ENCODE results near the gene VAMP3. TPM values are rescaled to one million over a fixed set of nuclear protein-coding genes. Genes with fewer than 3 reads are reported as not detected.

VAMP3 gene, protein sequence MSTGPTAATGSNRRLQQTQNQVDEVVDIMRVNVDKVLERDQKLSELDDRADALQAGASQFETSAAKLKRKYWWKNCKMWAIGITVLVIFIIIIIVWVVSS
- 28.9 TPM for total RNA-seq

DNA sequence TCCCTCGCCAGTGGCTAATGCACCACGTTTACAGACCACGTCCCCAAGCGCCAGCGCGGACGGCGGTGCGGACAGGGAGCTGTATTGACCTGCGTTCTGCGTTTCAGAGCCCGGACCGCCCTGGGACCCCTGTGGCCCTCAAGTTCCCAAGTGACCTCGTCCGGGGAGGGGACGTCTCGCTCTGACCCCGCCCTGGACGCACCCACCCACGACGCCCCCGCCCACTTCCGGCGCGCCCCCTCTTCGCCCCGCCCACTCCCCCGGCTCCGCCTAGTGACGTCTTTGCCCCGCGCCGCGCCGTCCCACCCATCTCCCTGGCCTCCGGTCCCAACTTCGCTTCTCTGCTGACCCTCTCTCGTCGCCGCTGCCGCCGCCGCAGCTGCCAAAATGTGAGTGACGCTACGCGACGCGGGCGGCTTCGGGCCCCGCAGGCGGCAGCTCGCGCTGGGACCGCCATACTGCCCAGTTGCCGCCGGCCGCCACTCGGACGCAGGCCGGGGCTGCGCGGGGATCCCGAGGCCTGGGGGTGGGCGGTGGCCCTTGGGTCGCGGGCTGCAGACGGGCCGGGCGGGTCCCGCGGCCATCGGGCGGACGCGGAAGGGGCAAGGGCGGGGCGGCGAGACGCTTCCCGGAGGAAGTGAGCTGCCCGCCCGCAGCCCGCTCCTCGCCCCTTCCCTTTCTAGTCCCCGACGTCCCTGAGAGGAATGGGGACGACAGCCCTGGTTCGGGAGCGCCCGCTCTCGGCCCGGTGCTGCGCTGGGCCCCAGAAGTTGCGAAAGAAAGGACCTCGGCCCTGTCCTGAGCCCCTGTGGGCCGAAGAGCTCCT lies at the start of gene VAMP3:
Gene VAMP3, plus strand, starts transcription at position 300 of the 826 bp plus-strand sequence. Its CDS starts 88 bp downstream, at position 388.
- peak; percentile 98 for DNase-seq (ENCODE audit: low spot score in 2 of 2)
- no peak for FAIRE-seq

DNA sequence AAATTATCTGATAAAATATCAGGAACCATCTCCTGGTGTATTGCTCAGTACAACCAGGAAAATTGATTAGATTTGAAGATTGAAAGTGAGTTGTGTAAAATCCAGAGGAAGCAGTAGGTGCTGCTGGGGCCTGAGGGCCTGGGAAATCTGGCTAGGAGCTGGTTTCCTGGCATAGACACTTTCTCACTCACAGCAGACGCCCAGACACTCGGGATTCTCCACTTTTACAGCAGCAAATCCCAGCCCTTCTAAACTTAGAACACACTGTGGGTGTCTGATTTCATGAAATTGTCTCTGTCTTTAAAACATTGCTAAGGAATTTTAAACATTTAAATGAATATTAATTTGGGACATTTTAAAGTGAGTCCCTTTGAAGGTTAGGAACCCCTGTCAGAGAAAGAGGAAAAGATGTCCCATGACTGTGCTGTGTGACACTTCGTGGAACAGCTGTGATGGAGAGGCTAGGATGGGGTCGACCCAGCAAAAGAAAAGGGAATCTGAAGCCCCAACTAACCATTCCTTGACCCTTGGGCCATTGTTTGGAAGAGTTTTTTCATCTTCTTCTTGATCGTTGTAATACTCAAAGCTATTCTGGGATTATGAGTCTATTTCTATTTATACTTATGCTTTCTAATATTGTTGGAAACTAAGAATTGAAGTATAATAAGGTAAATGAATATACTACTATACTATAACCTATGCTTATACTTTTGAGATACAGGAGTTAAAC lies 49.0 kb upstream of the VAMP3 start:
- no peak for FAIRE-seq
- no peak for DNase-seq (ENCODE audit: low spot score in 2 of 2)

DNA sequence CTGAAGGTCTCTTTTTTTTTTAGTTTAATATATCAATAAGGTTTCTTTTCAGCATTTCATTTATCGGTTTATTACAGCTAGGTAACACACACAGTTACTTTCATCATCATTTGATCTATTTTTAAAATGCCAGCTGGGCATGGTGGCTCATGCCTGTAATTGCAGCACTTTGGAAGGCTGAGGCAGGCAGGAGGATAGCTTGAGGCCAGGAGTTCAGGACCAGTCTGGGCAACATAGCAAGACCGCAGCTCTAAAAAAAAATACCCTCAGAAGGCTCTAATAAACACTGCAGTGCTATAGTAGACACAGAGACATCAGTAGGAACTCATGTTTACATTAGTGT lies 48.5 kb upstream of the VAMP3 start:
- FAIRE-seq: no peak
- no peak for DNase-seq (ENCODE audit: low spot score in 2 of 2)

DNA sequence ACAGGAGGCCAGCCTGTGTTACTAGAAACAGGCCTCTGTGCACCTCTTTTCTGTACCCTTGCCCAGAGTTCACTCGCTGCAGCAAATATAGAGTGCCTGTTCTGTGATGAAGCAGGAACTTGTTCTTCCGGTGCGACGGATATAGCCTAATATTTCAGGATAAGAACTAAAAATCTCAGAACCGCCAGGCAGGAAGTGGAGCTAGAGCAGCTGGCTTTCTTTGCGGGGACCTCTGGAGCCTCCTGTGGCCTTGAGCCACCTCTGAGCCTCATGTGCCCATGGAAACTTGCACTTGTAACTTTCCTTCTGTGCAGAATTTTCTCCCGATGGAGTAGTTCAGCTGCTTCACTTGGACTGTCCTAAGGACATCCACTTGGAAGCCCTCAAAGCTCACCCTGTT lies 44.5 kb upstream of the VAMP3 start:
- no peak for DNase-seq (ENCODE audit: low spot score in 2 of 2)
- no peak for FAIRE-seq

DNA sequence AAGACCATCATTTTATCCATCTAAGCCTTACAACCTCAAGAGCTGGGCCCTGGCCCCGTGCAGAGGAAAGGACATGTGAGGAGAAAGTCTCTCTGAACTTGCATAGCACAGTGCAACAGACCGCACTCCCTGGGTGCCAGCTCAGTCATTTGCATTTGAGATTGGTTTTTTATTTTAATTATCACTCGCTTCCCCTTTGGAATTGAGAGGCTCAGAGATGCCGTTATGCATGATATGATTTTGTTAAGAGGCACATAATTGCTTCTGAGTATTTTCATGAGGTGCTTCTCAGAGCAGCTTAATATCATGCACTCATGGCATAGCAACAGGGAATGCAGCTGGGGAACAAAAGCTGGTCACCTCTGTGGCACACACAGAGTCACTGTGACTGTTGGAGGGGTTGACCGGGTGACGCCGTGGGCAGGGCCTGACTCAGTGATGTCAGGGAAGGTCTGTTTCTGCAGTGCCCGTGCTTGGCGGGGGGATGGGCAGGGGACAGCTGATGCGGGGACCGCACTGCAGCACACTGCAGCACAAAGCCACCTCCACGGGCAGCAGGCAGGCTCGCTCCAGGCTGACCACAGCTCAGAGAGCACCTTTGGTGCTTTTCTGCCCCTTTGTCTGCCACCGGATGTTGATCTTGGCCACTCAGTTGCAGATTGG lies 43.2 kb upstream of the VAMP3 start:
- FAIRE-seq (no peak), DNase-seq (ENCODE audit: low spot score in 2 of 2) (peak; percentile 32 to 56)

DNA sequence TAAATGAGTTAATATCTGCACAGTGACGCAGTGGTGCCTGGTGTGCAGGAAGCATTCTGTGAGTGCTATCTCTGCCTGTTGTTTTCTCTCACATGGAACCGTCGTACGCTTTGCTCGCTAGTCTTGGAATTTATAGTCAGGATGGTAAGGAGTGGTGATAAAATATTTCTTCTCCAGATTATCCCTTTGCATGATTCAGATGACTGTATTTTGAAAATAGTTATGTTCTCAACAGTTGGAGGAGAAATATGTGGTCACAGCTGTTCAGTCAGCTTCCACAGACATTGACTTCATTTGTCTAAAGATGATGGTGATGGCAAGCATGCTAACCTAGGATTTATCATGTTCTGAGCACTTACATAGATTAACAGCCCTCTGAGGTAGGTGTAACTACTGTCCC lies 41.3 kb upstream of the VAMP3 start:
- FAIRE-seq: no peak
- no peak for DNase-seq (ENCODE audit: low spot score in 2 of 2)

DNA sequence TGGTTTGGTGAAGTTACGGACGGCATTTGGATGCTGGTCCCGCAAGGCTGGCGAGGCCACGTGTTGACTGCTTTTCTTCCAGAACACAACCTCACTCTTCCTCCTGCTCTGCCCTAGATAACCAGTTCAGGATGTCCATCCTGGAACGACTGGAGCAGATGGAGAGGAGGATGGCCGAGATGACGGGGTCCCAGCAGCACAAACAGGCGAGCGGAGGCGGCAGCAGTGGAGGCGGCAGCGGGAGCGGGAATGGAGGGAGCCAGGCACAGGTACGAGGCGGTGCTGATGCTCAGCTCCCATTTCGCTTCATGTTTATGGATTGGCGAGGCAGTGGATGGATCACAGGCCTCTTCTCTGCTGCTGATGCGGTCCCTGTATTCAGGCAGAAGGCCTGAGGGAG lies 38.8 kb upstream of the VAMP3 start:
- FAIRE-seq: no peak
- no peak for DNase-seq (ENCODE audit: low spot score in 2 of 2)

DNA sequence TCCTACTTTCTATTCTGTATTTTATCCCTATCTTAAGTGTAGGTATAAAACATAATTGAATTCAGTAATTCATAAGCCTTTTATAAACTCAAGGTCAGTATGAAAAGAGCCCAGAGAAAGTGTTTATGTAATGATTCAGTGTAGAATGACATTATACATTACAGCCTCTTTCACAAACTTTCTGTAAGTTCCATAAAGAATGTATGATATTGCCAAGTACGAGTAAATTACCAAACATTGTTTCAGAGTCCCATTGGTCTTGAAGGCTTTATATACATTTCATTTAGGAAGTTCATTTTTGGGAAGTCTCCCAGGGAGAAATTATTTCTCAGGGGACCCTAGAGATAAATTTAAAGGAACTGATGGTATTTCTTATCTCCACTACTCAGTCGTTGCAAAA lies 37.8 kb upstream of the VAMP3 start:
- FAIRE-seq (no peak), DNase-seq (ENCODE audit: low spot score in 2 of 2) (no peak)

DNA sequence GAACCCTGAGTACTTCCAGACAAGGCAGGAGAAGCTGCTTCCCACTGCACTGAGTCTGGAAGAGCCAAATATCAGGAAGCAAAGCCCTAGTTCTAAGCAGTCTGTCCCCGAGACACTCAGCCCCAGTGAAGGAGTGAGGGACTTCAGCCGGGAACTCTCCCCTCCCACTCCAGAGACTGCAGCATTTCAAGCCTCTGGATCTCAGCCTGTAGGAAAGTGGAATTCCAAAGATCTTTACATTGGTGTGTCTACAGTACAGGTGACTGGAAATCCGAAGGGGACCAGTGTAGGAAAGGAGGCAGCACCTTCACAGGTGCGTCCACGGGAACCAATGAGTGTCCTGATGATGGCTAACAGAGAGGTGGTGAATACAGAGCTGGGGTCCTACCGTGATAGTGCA lies 33.1 kb upstream of the VAMP3 start:
- DNase-seq (ENCODE audit: low spot score in 2 of 2) (no peak), FAIRE-seq (no peak)

DNA sequence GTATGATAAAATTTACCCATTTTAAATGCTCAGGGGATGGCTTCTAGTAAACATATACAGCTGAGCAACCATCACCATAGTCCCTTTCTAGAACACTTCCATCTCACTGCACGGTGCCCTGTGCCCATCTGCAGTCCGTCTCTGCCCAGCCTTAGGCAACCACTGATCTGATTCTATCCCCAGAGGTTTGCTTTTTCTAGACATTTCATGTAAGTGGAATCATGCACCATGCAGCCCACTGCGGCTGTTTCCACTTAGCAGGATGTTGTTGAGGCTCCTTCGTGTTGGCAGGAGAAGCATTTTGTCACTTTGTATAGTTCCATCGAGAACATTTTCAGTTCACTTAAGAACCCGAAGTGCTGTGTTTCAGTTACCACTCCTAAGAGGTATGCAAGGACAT lies 27.8 kb upstream of the VAMP3 start:
- DNase-seq (ENCODE audit: low spot score in 2 of 2): no peak
- FAIRE-seq: no peak

DNA sequence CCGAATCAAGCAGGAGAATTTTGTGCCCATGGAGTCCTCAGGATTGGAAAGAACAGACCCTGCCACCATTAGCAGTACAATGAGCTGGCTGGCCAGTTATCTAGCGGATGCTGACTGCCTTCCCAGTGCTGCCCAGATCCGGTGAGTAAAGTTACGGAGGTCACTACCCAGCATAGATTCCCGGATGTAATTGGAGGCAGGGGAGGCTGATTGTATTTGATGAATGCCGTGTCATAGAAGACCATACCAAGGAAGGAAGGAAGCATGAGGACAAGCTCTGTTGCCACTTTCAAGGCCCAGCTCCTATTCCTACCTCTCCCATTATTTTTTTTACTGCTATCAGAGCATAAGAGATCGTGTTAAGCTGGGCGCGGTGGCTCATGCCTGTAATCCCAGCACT lies 26.2 kb upstream of the VAMP3 start:
- DNase-seq (ENCODE audit: low spot score in 2 of 2): no peak
- no peak for FAIRE-seq

DNA sequence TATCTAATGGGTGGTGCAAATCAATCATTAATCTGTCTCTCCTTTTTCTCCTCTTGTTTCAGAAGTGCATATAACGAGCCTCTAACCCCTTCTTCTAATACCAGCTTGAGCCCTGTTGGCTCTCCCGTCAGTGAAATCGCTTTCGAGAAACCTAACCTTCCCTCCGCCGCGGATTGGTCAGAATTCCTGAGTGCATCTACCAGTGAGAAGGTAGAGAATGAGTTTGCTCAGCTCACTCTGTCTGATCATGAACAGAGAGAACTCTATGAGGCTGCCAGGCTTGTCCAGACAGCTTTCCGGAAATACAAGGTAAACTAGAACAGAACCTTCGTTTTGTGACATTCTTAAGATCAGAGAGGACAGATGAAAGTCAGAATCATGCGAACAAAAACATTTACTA lies 25.3 kb upstream of the VAMP3 start:
- DNase-seq (ENCODE audit: low spot score in 2 of 2): no peak
- no peak for FAIRE-seq

DNA sequence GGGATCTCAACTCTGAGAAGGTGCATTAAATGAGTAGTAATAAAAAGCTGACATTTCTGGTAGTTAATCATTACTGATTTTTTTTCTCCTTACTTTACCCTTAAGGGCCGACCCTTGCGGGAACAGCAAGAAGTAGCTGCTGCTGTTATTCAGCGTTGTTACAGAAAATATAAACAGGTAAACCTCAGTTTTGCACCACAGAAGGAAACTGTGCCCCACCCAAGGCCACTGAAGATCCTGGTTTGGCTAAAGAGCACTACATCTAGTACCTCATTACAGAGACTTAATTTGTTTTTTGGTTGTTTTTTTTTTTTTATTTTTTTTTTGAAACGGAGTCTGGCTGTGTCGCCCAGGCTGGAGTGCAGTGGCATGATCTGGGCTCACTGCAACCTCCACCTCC lies 23.5 kb upstream of the VAMP3 start:
- no peak for DNase-seq (ENCODE audit: low spot score in 2 of 2)
- no peak for FAIRE-seq

DNA sequence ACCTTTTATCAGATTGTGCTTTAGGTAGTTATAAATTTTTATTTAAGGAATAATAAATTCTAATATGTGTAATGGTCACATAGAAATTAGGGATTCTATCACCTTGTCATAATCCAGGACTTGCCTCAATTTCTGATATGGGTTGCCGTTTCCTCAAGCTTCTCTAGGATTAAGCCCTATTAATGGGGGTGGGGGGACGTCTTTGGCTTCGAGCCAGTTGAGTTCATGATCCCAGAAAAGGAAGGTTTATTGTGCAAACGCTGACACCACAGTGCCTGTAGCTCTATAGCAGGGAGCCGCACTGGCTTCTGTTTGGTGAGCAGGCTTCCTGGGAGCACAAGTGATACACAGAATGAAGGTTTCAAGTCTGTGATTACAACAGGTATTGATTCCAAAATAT lies 22.0 kb upstream of the VAMP3 start:
- DNase-seq (ENCODE audit: low spot score in 2 of 2) (no peak), FAIRE-seq (no peak)

DNA sequence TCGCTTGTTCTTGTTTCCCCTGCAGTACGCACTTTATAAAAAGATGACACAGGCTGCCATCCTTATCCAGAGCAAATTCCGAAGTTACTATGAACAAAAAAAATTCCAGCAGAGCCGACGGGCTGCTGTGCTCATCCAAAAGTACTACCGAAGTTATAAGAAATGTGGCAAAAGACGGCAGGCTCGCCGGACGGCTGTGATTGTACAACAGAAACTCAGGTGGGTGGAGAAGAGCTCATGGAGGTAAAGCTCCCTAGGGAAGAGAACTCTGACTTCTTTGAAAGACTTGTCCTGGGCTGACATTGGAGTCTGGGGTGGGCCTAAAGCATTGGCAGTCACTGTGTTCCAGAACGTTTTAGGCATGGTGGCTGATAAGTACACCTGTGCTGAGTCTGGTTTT lies 19.9 kb upstream of the VAMP3 start:
- FAIRE-seq (no peak), DNase-seq (ENCODE audit: low spot score in 2 of 2) (no peak)

DNA sequence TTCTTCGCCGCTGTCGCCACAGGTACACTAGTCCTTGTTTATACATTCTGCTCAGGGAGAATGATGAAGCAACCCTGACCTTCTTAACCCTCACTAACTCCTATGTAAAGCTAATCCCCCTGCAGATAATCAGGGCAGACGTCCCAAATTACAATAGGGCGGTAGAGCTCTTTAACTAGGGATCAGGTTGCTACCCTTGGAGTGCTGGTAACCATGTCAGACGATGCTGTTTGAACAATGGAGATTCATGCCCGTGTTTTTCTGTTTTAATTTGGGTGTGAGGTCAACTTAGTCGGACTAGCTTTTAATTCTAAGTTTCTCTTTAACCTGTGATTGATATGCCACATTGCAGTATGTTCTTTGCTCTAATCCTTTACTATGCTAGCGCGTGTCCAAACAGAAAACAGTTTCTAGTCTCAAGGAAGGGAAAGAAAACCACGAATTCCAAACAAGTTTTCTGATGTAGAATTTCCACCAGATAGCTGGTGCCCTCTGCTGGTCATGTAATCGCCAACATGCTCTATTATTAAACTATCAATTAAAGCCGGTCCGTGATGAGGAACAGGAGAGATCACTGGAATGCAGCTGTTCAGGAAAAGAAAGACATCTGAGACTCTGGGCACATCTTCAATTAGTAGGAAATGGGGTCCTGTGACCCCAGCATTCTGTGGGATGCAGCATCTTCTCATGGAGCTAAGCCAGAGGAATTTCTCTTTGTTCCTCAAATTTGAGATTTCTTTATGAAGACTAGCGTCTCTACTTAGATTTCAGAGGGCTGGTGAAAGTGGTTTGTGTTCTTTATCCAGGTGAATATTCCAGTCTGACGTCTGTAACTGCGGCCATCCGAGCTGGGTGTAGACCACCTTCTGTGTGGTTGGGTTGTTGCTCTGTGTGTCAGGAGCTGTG lies 18.3 kb upstream of the VAMP3 start:
- DNase-seq (ENCODE audit: low spot score in 2 of 2) (no peak), FAIRE-seq (peak; percentile 89)

DNA sequence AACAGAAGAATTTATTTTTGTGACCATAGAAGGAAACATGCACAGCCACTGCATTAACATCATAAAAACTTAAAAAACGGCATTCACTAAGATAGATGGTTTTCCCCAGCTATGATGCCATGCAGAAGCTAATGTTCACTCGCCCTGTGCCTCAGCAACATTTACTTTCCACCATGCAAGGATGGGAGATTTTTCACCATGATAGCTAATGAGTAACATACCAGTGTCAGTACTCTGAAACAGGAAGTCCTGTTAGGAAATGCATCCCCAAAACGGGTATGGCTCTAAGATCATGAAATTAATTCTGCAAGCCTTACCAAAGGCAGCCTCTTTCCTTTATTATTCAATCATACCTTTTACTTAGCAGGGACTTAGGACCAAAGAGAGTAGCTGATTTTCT lies 17.5 kb upstream of the VAMP3 start:
- DNase-seq (ENCODE audit: low spot score in 2 of 2) (no peak), FAIRE-seq (no peak)

DNA sequence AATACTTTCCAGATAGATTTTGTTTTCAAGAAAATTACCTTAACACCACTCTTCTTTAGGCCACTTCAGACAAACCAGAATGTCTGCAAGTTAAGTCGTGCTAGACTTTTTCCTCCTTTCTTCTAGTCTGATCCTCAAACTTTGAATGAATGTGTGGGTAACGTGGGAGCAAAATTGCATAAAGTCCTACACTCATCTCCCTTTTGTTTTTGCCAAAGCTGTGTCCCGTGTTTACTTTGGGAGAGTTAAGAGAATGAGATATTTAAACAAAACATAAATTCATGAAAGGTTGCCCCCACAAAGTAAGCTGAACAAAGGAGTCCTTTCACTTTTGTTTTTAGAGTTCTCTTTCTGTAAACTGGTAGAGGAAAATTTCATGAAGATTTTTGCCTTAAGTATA lies 16.9 kb upstream of the VAMP3 start:
- DNase-seq (ENCODE audit: low spot score in 2 of 2) (no peak), FAIRE-seq (no peak)

DNA sequence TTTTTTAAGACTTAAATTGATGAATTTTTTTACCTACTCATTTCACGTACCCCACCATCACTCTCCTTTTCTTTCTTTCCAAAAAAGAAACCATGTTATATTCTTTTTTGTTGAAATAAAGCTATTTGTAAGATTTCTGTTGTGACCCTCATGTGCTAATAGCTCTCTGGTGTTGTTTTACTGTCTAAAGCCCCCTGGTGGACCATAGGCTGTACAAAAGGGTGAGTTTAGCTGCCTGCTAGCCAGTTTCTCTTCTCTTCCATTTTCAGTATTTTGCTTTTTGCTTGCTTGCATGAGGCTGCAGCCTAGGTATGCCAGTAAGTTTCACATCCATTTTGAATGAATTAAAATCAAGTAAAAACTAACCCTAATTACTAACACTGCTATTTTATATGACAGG lies 15.6 kb upstream of the VAMP3 start:
- FAIRE-seq (no peak), DNase-seq (ENCODE audit: low spot score in 2 of 2) (no peak)

DNA sequence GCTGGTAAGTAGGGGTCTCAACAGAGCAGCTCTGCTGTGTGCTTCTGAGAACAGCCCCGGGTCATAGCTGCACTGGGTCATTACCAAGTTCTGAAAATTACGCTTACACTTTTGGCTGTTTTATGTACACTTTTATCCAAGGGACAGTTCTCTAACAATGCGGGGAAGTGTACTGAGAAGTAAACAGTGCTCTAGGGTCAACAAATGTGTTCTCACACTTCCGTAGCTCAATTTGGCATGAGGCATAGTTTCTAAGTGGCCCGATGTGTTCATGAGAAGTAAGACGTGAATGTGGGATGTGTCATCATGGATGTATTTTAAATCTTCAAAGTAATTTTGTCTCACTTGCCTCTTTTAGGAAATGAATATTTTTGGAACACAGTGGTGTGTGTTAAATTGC lies 10.9 kb upstream of the VAMP3 start:
- peak in 1 of 2 donors; percentile 24 for DNase-seq (ENCODE audit: low spot score in 2 of 2)
- no peak for FAIRE-seq

Measured in frontal cortex (tissue), 4 donors.